Measurements from ENCODE around the gene PRDM1. TPM values are rescaled to one million over a fixed set of nuclear protein-coding genes. Genes with fewer than 3 reads are reported as not detected.

The PRDM1 gene
- total RNA-seq, 2 experiments from 2014 or later: 24.6 to 24.7 TPM

DNA sequence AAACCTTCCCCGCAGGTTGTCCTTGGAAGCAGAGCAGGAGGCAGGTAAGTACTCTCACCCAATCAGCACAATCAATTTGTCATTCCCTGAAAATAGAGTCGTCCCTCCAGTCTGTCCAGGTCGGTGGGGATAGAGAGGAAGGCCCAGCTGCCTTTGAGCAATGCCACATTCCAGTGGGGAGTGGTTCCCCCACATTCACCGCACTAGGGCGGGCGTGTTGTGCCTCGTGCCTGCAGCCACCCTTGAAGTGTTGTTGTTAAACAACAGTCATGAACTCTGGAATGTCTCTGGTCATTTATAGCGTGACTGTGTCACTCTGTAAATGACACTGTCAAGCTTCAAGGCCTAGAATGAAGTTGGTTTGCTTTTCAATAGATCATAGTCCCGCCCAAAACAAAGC, 33.4 kb downstream of the PRDM1 start:
- H3K36me3 Mint-ChIP-seq (ENCODE audit: low read depth): no peaks in the 10 kb centered on the region
- CTCF ChIA-PET: interaction anchor here (0.9 to 1.8 kb wide), 3 partner anchors 22 to 104 kb away, joined by 3 to 4 read pairs (median 3); no protein-coding TSS in a partner anchor

DNA sequence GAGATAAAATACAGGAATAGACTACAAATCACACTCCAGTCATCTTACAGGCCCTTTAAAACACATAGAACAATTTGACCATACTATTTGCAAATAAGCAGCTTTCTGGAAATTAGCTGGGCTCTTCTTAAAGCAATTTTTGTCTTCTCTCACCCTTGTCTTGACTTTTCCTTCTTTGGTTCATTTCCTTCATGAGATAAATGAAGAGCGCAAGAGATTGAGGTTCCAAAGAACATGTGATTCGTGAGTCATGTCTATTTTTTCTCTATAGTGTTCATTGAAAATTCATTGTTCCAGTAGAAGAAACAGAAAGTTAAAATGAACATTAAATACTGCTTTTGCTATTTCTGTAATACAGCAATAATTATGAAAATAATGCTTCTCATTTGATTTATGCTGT, 33.9 kb downstream of the PRDM1 start:
- TF ChIP-seq, protein P1, sequence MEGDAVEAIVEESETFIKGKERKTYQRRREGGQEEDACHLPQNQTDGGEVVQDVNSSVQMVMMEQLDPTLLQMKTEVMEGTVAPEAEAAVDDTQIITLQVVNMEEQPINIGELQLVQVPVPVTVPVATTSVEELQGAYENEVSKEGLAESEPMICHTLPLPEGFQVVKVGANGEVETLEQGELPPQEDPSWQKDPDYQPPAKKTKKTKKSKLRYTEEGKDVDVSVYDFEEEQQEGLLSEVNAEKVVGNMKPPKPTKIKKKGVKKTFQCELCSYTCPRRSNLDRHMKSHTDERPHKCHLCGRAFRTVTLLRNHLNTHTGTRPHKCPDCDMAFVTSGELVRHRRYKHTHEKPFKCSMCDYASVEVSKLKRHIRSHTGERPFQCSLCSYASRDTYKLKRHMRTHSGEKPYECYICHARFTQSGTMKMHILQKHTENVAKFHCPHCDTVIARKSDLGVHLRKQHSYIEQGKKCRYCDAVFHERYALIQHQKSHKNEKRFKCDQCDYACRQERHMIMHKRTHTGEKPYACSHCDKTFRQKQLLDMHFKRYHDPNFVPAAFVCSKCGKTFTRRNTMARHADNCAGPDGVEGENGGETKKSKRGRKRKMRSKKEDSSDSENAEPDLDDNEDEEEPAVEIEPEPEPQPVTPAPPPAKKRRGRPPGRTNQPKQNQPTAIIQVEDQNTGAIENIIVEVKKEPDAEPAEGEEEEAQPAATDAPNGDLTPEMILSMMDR (IDR thresholded peaks at IDR 0.05): no peak
- ChIA-PET CTCF (interaction anchor here (0.9 to 1.8 kb wide), 3 partner anchors 22 to 103 kb away, joined by 3 to 4 read pairs (median 3); no protein-coding TSS in a partner anchor), POLR2A (no interaction called here)
- no peak for DNase-seq
- H3K4me3 Mint-ChIP-seq: no peak overlapping the region
- H3K36me3 Mint-ChIP-seq (ENCODE audit: low read depth): no peaks in the 10 kb centered on the region
- peaks cover 24% of the 10 kb centered on the region for H3K27me3 Mint-ChIP-seq
- peaks cover 68% of the 10 kb centered on the region for H3K4me1 Mint-ChIP-seq (ENCODE audit: low read depth)
- peak overlapping the region; percentile 41 for H3K27ac Mint-ChIP-seq
- peaks cover 13% of the 10 kb centered on the region for H3K9me3 Mint-ChIP-seq
- no peak for ATAC-seq
- intact Hi-C loops (cut with micrococcal nuclease): no loop called here

More for the DNA sequence above, 33.4 kb downstream of the PRDM1 start:
- intact Hi-C loops (cut with micrococcal nuclease): no loop called here
- peaks cover 69% of the 10 kb centered on the region for H3K4me1 Mint-ChIP-seq (ENCODE audit: low read depth)
- POLR2A ChIA-PET: interaction anchor here (2.0 kb wide), 1 partner anchor 22 kb away, joined by 14 read pairs; no protein-coding TSS in a partner anchor
- H3K4me3 Mint-ChIP-seq: no peak overlapping the region
- H3K27ac Mint-ChIP-seq: peak overlapping the region; percentile 41
- TF ChIP-seq, protein P1 (IDR thresholded peaks at IDR 0.05): no peak
- H3K27me3 Mint-ChIP-seq: peaks cover 23% of the 10 kb centered on the region
- DNase-seq (no peak), ATAC-seq (no peak)
- peaks cover 13% of the 10 kb centered on the region for H3K9me3 Mint-ChIP-seq

DNA sequence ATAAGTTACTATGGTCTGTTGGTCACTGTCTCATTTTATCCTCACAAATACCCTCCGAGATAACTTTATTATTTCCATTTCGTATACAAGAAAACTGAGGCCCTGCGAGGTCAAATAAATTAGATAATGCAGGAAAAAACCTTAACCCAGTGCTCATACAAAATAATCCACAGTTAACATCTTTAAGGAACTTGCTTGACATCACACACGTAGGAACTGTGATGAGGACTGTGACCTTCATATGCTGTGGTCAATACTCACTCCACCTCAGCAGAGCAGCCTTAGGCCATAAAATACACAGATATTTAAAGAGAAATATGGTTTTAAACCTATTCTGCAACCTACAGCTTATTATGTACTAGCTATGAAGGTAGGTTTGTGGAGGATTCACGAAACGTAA, 34.3 kb downstream of the PRDM1 start:
- TF ChIP-seq, protein P1 (IDR thresholded peaks at IDR 0.05): no peak
- ATAC-seq: no peak
- H3K4me1 Mint-ChIP-seq (ENCODE audit: low read depth): peaks cover 67% of the 10 kb centered on the region
- intact Hi-C loops (cut with micrococcal nuclease): no loop called here
- no peaks in the 10 kb centered on the region for H3K36me3 Mint-ChIP-seq (ENCODE audit: low read depth)
- DNase-seq: no peak
- peaks cover 22% of the 10 kb centered on the region for H3K27me3 Mint-ChIP-seq
- POLR2A ChIA-PET: interaction anchor here (0.8 kb wide), 1 partner anchor 22 kb away, joined by 3 read pairs; no protein-coding TSS in a partner anchor
- no peak overlapping the region for H3K27ac Mint-ChIP-seq
- no peak overlapping the region for H3K4me3 Mint-ChIP-seq
- peaks cover 13% of the 10 kb centered on the region for H3K9me3 Mint-ChIP-seq
- CTCF ChIA-PET: interaction anchor here (0.9 kb wide), 1 partner anchor 21 kb away, joined by 3 read pairs; no protein-coding TSS in a partner anchor

DNA sequence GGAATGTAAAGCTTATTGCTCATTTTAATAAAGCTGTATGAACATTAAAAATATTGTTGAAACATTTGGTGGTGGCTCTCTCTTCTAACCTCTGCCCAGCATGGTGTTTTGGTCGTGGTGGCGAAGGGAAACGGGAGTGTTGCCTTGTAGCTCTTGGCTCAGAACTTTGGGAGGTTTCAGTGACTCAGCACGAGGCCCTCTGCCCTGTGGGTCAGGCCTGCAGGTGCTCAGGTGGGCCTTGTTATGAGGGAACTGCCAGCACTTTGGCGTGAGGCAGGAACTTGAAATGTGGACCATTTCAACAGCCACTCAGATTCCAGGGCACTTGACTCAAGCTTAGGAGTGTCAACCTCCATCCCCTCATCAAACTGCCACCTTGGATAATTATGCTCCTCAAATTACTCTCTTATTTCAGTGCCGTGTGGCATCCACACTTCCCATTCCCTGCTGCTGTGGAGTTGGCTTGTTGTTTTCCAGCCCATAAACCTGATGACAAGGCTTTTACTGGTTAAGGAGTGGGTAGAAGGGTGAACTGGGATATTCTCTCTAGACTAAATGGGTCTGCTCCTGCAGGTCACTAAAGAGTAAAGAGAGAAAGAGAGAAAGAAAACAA, 36.3 kb downstream of the PRDM1 start:
- Mint-ChIP-seq H3K9me3 (peaks cover 13% of the 10 kb centered on the region), H3K27ac (no peak overlapping the region), H3K4me3 (no peak overlapping the region), H3K27me3 (peaks cover 26% of the 10 kb centered on the region), H3K4me1 (ENCODE audit: low read depth) (peaks cover 58% of the 10 kb centered on the region), H3K36me3 (ENCODE audit: low read depth) (no peaks in the 10 kb centered on the region)
- TF ChIP-seq, protein P1 (IDR thresholded peaks at IDR 0.05): no peak
- intact Hi-C loops (cut with micrococcal nuclease): no loop called here
- CTCF ChIA-PET: interaction anchor here (1.0 kb wide), 1 partner anchor 31 kb away, joined by 3 read pairs; no protein-coding TSS in a partner anchor
- no peak for DNase-seq
- no peak for ATAC-seq
- POLR2A ChIA-PET: interaction anchor here (0.8 to 1.7 kb wide), 3 partner anchors 19 to 21 kb away, joined by 3 to 6 read pairs (median 4); no protein-coding TSS in a partner anchor
